Karpas-422 (cell line): ENCODE results near the gene TIMD4. TPM values are rescaled to one million over a fixed set of nuclear protein-coding genes. Genes with fewer than 3 reads are reported as not detected.
"Not testable (repeated sequence)": the region's sequence is repeated elsewhere in the genome, so short reads cannot be mapped to it uniquely, and the experiment has no call there.

Experiments
- DNase-seq: peaks from one replicate; pipeline ENCODE4 v3.0.0-alpha.2; 2015
- H2AFZ ChIP-seq: fragments of 200-600 bp; sonication (generic); 2 replicates; pipeline ENCODE4 v1.6.1; 2014; ENCODE audit warnings: antibody characterized with exemption, low read length, mixed read lengths
- H3K27ac ChIP-seq: fragments of 200-600 bp; sonication (generic); 2 replicates; pipeline ENCODE4 v1.5.1; 2014; ENCODE audit warnings: mild to moderate bottlenecking, low read length, moderate library complexity
- H3K27me3 ChIP-seq: fragments of 200-600 bp; sonication (generic); 2 replicates; pipeline ENCODE4 v1.6.1; 2014; ENCODE audit warnings: low read length, mixed read lengths
- H3K36me3 ChIP-seq: fragments of 200-600 bp; sonication (generic); 2 replicates; pipeline ENCODE4 v1.6.1; 2014; ENCODE audit warnings: low read length, mixed read lengths; ENCODE audit not compliant: insufficient read depth
- H3K4me1 ChIP-seq: fragments of 200-600 bp; sonication (generic); 2 replicates; pipeline ENCODE4 v1.6.1; 2014; ENCODE audit warnings: mild to moderate bottlenecking, low read length, mixed read lengths
- H3K4me2 ChIP-seq: fragments of 200-600 bp; sonication (generic); 2 replicates; pipeline ENCODE4 v1.6.1; 2014; ENCODE audit warnings: low read length, low read depth, mild to moderate bottlenecking; ENCODE audit not compliant: poor library complexity, severe bottlenecking
- H3K4me3 ChIP-seq: fragments of 200-600 bp; sonication (generic); 2 replicates; pipeline ENCODE4 v1.5.1; 2014; ENCODE audit warnings: mild to moderate bottlenecking, antibody characterized with exemption, low read length, mixed read lengths
- H3K79me2 ChIP-seq: fragments of 200-600 bp; sonication (generic); 2 replicates; pipeline ENCODE4 v1.6.1; 2014; ENCODE audit warnings: mild to moderate bottlenecking, low read length, mixed read lengths
- H3K9ac ChIP-seq: fragments of 200-600 bp; sonication (generic); 2 replicates; pipeline ENCODE4 v1.6.0; 2014; ENCODE audit warnings: low read length
- H3K9me2 ChIP-seq: fragments of 200-600 bp; sonication (generic), shearing (Covaris generic); replicated peaks from 2 replicates; pipeline ENCODE4 v1.6.0; 2014; ENCODE audit warnings: mild to moderate bottlenecking, low read length, moderate library complexity; ENCODE audit not compliant: insufficient read depth
- H3K9me3 ChIP-seq: fragments of 300-700, 200-600 bp; sonication (generic); 2 replicates; pipeline ENCODE4 v1.6.1; 2014; ENCODE audit warnings: low read length, mixed read lengths
- H4K20me1 ChIP-seq: fragments of 200-600 bp; sonication (generic); 2 replicates; pipeline ENCODE4 v1.6.1; 2014; ENCODE audit warnings: mild to moderate bottlenecking, antibody characterized with exemption, low read length, low read depth; ENCODE audit not compliant: insufficient read depth
- total RNA-seq: library from RNA; depleted of rRNA; stranded (reverse); fragments of >200 nt; shearing (Covaris generic); gene quantifications from 2 replicates; pipeline ENCODE4 v1.2.3, GENCODE V29; 2014; ENCODE audit warnings: low replicate concordance

TIMD4 gene
- total RNA-seq, 1 experiment from 2014 or later = not detected

DNA sequence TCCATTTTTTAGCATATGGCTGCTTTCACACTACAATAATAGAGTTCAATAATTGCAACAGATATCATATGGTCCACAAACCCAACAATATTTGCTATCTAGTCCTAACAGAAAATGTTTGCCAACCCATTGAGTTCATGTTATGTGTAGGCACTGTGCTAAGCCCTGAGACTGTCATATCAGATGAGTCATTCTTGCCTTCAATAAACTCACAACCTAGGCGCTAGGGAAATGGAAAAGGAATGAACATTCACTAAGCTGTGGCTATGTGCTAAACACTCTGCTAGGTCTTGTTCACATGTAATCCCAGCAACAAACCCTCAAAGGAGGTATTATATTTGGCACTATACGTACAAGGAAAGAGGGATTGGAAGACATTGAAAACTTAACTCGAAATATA is 8.4 kb upstream of the TIMD4 start:
- H2AFZ ChIP-seq = no peak overlapping the region
- H3K9ac ChIP-seq = no peak overlapping the region
- H3K27me3 ChIP-seq = 0 out of 2 replicates have a peak, but pooled peaks cover 5% of the 10 kb centered on the region
- H3K4me2 ChIP-seq = no peak overlapping the region
- no peak overlapping the region for H3K27ac ChIP-seq
- H3K36me3 ChIP-seq = no peaks in the 10 kb centered on the region
- H3K4me3 ChIP-seq = no peak overlapping the region
- no peaks in the 10 kb centered on the region for H3K9me3 ChIP-seq
- no peak for DNase-seq
- no peaks in the 10 kb centered on the region for H3K9me2 ChIP-seq
- H3K79me2 ChIP-seq = no peaks in the 10 kb centered on the region
- H3K4me1 ChIP-seq = no peaks in the 10 kb centered on the region; the same call in 1 of the 2 replicates
- H4K20me1 ChIP-seq = no peaks in the 10 kb centered on the region

DNA sequence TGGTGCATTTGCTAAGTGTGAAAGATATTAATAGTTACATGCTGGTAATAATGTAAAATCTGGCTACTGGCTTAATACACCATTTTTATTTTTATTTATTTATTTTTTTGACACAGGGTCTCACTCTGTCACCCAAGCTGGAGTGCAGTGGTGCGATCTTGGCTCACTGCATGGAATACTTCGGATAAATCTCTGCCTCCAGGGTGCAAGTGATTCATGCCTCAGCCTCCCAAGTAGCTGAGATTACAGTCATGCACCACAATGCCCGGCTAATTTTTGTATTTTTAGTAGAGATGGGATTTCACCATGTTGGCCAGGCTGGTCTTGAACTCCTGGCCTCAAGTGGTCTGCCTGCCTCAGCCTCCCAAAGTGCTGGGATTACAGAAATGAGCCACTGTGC is 4.4 kb upstream of the TIMD4 start:
- not testable (repeated sequence) for H3K27ac ChIP-seq, H3K79me2 ChIP-seq, H2AFZ ChIP-seq, H4K20me1 ChIP-seq, H3K36me3 ChIP-seq, DNase-seq, H3K4me3 ChIP-seq, H3K9me3 ChIP-seq, H3K9me2 ChIP-seq, H3K9ac ChIP-seq, H3K4me2 ChIP-seq, H3K4me1 ChIP-seq, H3K27me3 ChIP-seq

DNA sequence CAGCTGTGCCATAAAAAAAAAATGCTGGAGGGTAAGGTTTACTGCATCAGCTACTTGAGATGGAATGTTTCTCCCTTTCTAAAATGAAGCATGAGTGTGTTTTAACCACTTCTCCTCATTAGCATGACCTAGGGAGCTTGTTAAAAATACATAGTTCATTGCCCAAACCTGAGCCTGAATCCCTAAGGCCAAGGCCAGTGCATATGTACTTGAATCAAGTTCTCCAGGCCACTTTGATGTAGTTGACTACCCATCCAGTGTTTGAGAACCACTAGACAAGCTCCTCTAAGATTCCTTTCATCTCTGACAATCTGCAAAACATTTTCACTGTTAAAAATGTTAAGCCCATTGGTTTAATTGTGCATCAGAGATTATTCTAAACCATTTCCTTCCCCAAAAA is 6.7 kb downstream of the TIMD4 start:
- H4K20me1 ChIP-seq = no peaks in the 10 kb centered on the region
- DNase-seq = no peak
- H3K27me3 ChIP-seq = no peaks in the 10 kb centered on the region
- H3K36me3 ChIP-seq = no peaks in the 10 kb centered on the region
- H3K9ac ChIP-seq = no peak overlapping the region
- no peaks in the 10 kb centered on the region for H3K9me3 ChIP-seq
- no peak overlapping the region for H3K4me3 ChIP-seq
- no peaks in the 10 kb centered on the region for H3K9me2 ChIP-seq
- no peak overlapping the region for H2AFZ ChIP-seq
- no peaks in the 10 kb centered on the region for H3K79me2 ChIP-seq
- H3K27ac ChIP-seq = no peak overlapping the region
- H3K4me1 ChIP-seq = peaks cover 6% of the 10 kb centered on the region
- H3K4me2 ChIP-seq = no peak overlapping the region

DNA sequence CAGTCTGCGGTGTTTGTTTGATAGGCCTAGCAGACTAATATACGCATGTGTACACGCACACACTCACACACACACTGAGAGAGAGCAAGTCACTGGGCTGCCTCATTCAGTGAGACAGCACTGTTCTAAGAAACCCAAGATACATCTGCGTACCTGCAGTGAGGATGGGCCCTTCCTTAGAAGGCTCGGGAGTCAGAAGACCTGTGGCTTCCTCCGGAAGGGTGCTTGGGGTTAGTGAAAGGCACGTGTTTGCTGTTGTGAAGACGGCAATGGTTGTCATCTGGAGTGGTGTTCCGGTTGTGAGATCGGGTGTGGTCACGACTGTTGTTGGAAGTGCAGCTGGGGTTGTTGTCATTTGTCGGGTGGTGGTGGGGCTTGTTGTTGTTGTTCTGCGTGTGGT is 11.7 kb downstream of the TIMD4 start:
- Histone ChIP-seq H3K4me2 (no peak overlapping the region), H3K9me2 (no peaks in the 10 kb centered on the region), H3K4me1 (no peaks in the 10 kb centered on the region), H3K36me3 (no peaks in the 10 kb centered on the region), H3K27ac (no peak overlapping the region), H3K79me2 (no peaks in the 10 kb centered on the region), H3K9me3 (no peaks in the 10 kb centered on the region), H2AFZ (no peak overlapping the region), H4K20me1 (no peaks in the 10 kb centered on the region), H3K27me3 (no peaks in the 10 kb centered on the region), H3K4me3 (no peak overlapping the region), H3K9ac (no peak overlapping the region)
- no peak for DNase-seq

DNA sequence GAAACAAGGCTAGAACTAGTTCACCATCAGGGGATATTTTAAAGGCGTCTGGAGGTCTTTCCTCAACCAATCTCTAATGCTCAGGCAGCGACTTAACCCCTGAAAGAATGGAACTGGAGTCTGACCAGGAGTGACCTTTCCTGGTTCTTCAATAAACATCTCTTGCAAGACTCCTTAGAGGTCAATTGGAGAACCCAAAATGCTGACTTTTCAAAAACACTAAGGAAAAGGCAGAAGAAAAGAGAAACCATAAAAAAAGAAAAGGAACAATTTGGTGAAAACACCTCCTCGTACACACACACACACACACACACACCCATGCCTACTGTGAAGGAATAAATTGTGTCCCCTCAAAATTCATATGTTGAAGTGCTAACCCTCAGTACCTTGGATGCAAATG is 12.3 kb downstream of the TIMD4 start:
- no peak for DNase-seq
- no peaks in the 10 kb centered on the region for H3K9me3 ChIP-seq
- no peak overlapping the region for H3K4me2 ChIP-seq
- H3K27ac ChIP-seq = no peak overlapping the region
- H3K9me2 ChIP-seq = no peaks in the 10 kb centered on the region
- H3K4me3 ChIP-seq = no peak overlapping the region
- no peak overlapping the region for H2AFZ ChIP-seq
- H3K4me1 ChIP-seq = no peaks in the 10 kb centered on the region
- H3K79me2 ChIP-seq = no peaks in the 10 kb centered on the region
- no peaks in the 10 kb centered on the region for H3K36me3 ChIP-seq
- no peak overlapping the region for H3K9ac ChIP-seq
- no peaks in the 10 kb centered on the region for H3K27me3 ChIP-seq
- H4K20me1 ChIP-seq = no peaks in the 10 kb centered on the region

DNA sequence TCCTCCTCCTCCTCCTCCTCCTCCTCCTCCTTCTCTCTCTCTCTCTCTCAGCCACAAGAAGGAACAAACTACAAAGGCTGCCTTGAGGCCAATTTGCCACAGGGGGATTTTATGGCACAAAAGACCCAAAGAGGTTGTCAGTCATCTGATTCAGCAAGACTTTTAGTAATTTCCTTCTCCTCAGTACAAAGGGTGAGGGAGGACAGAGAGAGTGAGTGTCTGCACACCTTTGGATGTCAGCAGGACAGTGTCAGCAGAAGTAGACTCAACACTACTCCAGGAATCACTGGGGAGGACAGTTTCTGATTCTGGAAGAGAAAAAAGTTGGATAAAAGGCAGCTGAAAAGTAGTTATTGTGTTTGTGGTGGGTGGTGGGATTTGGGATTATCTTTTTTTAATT is 13.6 kb downstream of the TIMD4 start:
- Histone ChIP-seq H3K9me3 (no peaks in the 10 kb centered on the region), H3K9me2 (no peaks in the 10 kb centered on the region), H3K4me3 (no peak overlapping the region), H3K9ac (no peak overlapping the region), H2AFZ (no peak overlapping the region), H3K27ac (no peak overlapping the region), H3K79me2 (no peaks in the 10 kb centered on the region), H4K20me1 (no peaks in the 10 kb centered on the region), H3K36me3 (no peaks in the 10 kb centered on the region), H3K4me1 (no peaks in the 10 kb centered on the region), H3K27me3 (no peaks in the 10 kb centered on the region), H3K4me2 (no peak overlapping the region)
- DNase-seq = no peak

DNA sequence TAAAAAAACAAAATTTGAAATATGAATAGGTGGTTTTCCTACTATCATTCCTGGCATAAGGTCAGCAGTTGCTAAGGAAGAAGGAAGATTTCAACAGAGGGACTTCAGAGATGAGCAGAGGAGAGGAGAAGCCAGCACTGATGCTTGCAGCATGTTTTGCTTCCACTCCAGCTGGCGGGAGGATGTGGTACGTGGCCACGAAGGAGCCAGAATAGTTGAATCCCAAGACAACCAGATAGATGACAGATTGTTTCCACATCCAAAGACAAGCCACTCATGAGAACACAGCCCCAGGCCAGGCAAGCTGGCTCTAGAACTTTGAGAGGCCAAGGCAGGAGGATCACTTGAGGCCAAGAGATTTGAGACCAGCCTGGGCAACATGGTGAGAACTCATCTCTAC is 15.1 kb downstream of the TIMD4 start:
- no peak for DNase-seq
- no peak overlapping the region for H2AFZ ChIP-seq
- no peaks in the 10 kb centered on the region for H3K4me1 ChIP-seq

DNA sequence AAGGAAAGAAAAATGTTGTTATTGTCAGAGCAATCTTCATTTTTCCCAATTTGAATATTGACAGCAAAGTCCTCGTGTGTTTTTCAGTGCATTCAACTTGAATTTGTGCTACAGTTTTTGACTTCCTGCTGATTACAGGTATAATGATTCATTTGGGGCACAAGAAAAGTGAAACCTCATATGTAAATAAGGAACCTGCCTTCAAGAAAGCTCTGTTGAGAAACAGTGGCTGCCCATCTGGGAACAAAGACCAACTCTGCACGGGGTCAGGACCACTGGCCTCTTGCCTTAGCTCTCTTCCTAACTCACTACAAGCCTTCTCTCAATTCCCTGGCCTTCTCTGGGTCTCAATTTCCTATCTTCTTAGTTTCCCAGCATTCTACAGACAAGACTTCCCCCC is 21.0 kb downstream of the TIMD4 start:
- H3K79me2 ChIP-seq = no peaks in the 10 kb centered on the region
- no peaks in the 10 kb centered on the region for H3K9me2 ChIP-seq
- no peak overlapping the region for H3K27ac ChIP-seq
- no peak overlapping the region for H3K9ac ChIP-seq
- no peak overlapping the region for H3K4me2 ChIP-seq
- no peaks in the 10 kb centered on the region for H3K4me1 ChIP-seq
- H3K27me3 ChIP-seq = no peaks in the 10 kb centered on the region
- no peaks in the 10 kb centered on the region for H3K9me3 ChIP-seq
- no peak for DNase-seq
- H3K4me3 ChIP-seq = no peak overlapping the region
- no peak overlapping the region for H2AFZ ChIP-seq
- no peaks in the 10 kb centered on the region for H4K20me1 ChIP-seq
- no peaks in the 10 kb centered on the region for H3K36me3 ChIP-seq

More for the DNA sequence above, 15.1 kb downstream of the TIMD4 start:
- H3K27me3 ChIP-seq = no peaks in the 10 kb centered on the region
- no peak overlapping the region for H3K9ac ChIP-seq
- no peaks in the 10 kb centered on the region for H4K20me1 ChIP-seq
- no peak overlapping the region for H3K4me3 ChIP-seq
- H3K27ac ChIP-seq = no peak overlapping the region
- H3K79me2 ChIP-seq = no peaks in the 10 kb centered on the region
- H3K9me3 ChIP-seq = no peaks in the 10 kb centered on the region
- no peaks in the 10 kb centered on the region for H3K9me2 ChIP-seq
- H3K4me2 ChIP-seq = no peak overlapping the region
- no peaks in the 10 kb centered on the region for H3K36me3 ChIP-seq

DNA sequence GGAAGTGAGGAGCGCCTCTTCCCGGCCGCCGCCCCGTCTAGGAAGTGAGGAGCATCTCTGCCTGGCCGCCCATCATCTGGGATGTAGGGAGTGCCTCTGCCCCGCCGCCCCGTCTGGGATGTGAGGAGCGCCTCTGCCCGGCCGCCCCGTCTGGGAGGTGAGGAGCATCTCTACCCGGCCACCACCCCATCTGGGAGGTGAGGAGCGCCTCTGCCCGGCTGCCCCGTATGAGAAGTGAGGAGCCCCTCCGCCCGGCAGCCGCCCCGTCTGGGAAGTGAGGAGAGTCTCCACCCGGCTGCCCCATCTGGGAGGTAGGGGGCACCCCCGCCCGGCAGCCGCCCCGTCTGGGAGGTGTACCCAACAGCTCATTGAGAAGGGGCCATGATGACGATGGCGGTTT is 22.6 kb downstream of the TIMD4 start:
- not testable (repeated sequence) for H3K9ac ChIP-seq, H3K27me3 ChIP-seq, H3K9me3 ChIP-seq, H3K4me3 ChIP-seq, H3K4me2 ChIP-seq, DNase-seq, H2AFZ ChIP-seq, H3K27ac ChIP-seq, H3K36me3 ChIP-seq, H4K20me1 ChIP-seq, H3K4me1 ChIP-seq, H3K9me2 ChIP-seq, H3K79me2 ChIP-seq
